GM12878 (cell line): Measurements from ENCODE around the gene TEN1. TPM values are rescaled to one million over a fixed set of nuclear protein-coding genes. Genes with fewer than 3 reads are reported as not detected.

Source experiments
- ATAC-seq: fragments of 200-7000 bp; cut with Tn5 transposase; 3 replicates; pipeline ENCODE4 v1.9.1; 2020; ENCODE audit warnings: mild to moderate bottlenecking, moderate library complexity
- BruUV-seq: library from RNA; stranded (reverse); fragments of 400-500 nt; replicated peaks from 2 replicates; lab custom pipeline; 2021; lab: Mats Ljungman, UMichigan
- CTCF ChIA-PET: fragments of 300-600 bp; sonication (Branson Sonifier 250); formaldehyde crosslinking; extraction: SDS; loops from one replicate; lab custom pipeline; 2021; ENCODE audit warnings: inconsistent platforms; lab: Yijun Ruan, JAX
- POLR2A ChIA-PET: fragments of 350-600 bp; formaldehyde crosslinking; extraction: SDS; loops from one replicate; lab custom pipeline; 2021; ENCODE audit warnings: inconsistent platforms; lab: Charles Lee
- RAD21 ChIA-PET: fragments of 300-600 bp; sonication (Branson Sonifier 250); formaldehyde crosslinking; loops from one replicate; lab custom pipeline; 2023; ENCODE audit warnings: antibody characterized with exemption; ENCODE audit not compliant: unreplicated experiment; lab: Charles Lee
- SMC1A ChIA-PET: fragments of 300-600 bp; sonication (Branson Sonifier 250); formaldehyde crosslinking; loops from one replicate; lab custom pipeline; 2023; ENCODE audit not compliant: unreplicated experiment, uncharacterized antibody; lab: Charles Lee
- DNase-seq: peaks from one replicate; pipeline ENCODE4 v3.0.0-alpha.2; 2011; ENCODE audit warnings: low read depth, low spot score
- FAIRE-seq: peaks from 3 replicates; lab custom pipeline; 2011; peaks lifted over from hg19 to GRCh38; lab: Jason Lieb, UNC
- H2AFZ ChIP-seq: 2 replicates; pipeline ENCODE4 v1.6.0; 2011; ENCODE audit warnings: low read depth, low read length, control low read depth; ENCODE audit not compliant: control insufficient read depth
- H3K27ac ChIP-seq: 2 replicates; pipeline ENCODE4 v1.5.1; 2011; ENCODE audit warnings: control low read depth; ENCODE audit not compliant: control insufficient read depth, insufficient read depth
- H3K27me3 ChIP-seq, 2 experiments: replicated peaks in 1 of 2; 2 replicates each; pipeline versions ENCODE4 v1.6.0 to v1.6.1; 2011; ENCODE audit warnings: low read length in 1 of 2; ENCODE audit not compliant: control insufficient read depth in 2 of 2, insufficient read depth in 2 of 2
- H3K36me3 ChIP-seq, 2 experiments: 2 replicates each; pipeline ENCODE4 v1.5.1; 2011; ENCODE audit warnings: low read length in 1 of 2; ENCODE audit not compliant: control insufficient read depth in 2 of 2, insufficient read depth in 2 of 2
- H3K4me1 ChIP-seq: 2 replicates; pipeline ENCODE4 v1.6.1; 2011; ENCODE audit warnings: mild to moderate bottlenecking, low read length, moderate library complexity, mixed read lengths; ENCODE audit not compliant: control insufficient read depth, insufficient read depth
- H3K4me2 ChIP-seq: 2 replicates; pipeline ENCODE4 v1.6.0; 2011; ENCODE audit warnings: control low read depth; ENCODE audit not compliant: control insufficient read depth, insufficient read depth
- H3K4me3 ChIP-seq: fragments of 200-600 bp; sonication (generic); 2 replicates; pipeline ENCODE4 v1.5.1; 2016
- H3K79me2 ChIP-seq: 2 replicates; pipeline ENCODE4 v1.6.0; 2011; ENCODE audit warnings: low read length; ENCODE audit not compliant: control insufficient read depth, insufficient read depth
- H3K9ac ChIP-seq: 2 replicates; pipeline ENCODE4 v1.8.0; 2011; ENCODE audit warnings: low read length, control low read depth, mixed read lengths; ENCODE audit not compliant: control insufficient read depth, insufficient read depth
- H3K9me3 ChIP-seq: replicated peaks from 3 replicates; pipeline ENCODE4 v1.5.1; 2011; ENCODE audit warnings: mild to moderate bottlenecking, low read length; ENCODE audit not compliant: control insufficient read depth, insufficient read depth
- H4K20me1 ChIP-seq: 2 replicates; pipeline ENCODE4 v1.6.0; 2011; ENCODE audit not compliant: control insufficient read depth, insufficient read depth
- ATF2 ChIP-seq: IDR thresholded peaks from 2 replicates; pipeline ENCODE4 v1.6.1; 2012; ENCODE audit warnings: low read length, inconsistent platforms
- BRCA1 ChIP-seq: IDR thresholded peaks from 2 replicates; pipeline ENCODE4 v1.6.1; 2011; ENCODE audit warnings: low read depth, low read length, improper control_type of control experiment
- MYB ChIP-seq: fragments of 150-350 bp; IDR thresholded peaks from 2 replicates; pipeline ENCODE4 v1.6.1; 2014; ENCODE audit warnings: mild to moderate bottlenecking, low read depth, low read length, borderline replicate concordance
- NKRF ChIP-seq: fragments of 450-650 bp; conservative IDR thresholded peaks from 2 replicates; pipeline ENCODE4 v1.6.1; 2017; ENCODE audit warnings: mild to moderate bottlenecking, moderate library complexity
- PBX3 ChIP-seq: IDR thresholded peaks from 2 replicates; pipeline ENCODE4 v1.6.1; 2011; ENCODE audit warnings: mild to moderate bottlenecking, low read depth, low read length, moderate library complexity; ENCODE audit not compliant: insufficient replicate concordance
- ZSCAN29 ChIP-seq: fragments of 450-650 bp; IDR thresholded peaks from 2 replicates; pipeline ENCODE4 v1.6.1; 2017; ENCODE audit warnings: mild to moderate bottlenecking, moderate library complexity
- WGBS: methylation state at CpG from one replicate; pipeline ENCODE4 v1.1.6; 2016; ENCODE audit warnings: low lambda C conversion rate; ENCODE audit not compliant: insufficient replicate concordance, insufficient coverage; ENCODE audit errors: missing lambda C conversion rate; 5-methylcytosine and 5-hydroxymethylcytosine counted together
- in situ Hi-C: fragments of 300-500 bp; cut with MboI; formaldehyde crosslinking; loops from 9 replicates; pipeline ENCODE4 v1.14.3; 2018; ENCODE audit warnings: mixed read lengths
- intact Hi-C: fragments of 100-400 bp; cut with micrococcal nuclease; formaldehyde crosslinking; loops from one replicate; pipeline ENCODE4 v1.14.2; 2022; ENCODE audit not compliant: unreplicated experiment
- polyA plus RNA-seq, 11 experiments: library from polyadenylated mRNA; depleted of rRNA in 4 of 11; unstranded in 6 of 11; stranded (reverse) in 5 of 11; fragments of >200 nt; fragmentation: Nextera tagmentation in 4 of 11; fragmentation: Illumina TruSeq in 1 of 11; extraction: Ambion mirVana in 4 of 11; extraction: Trizol in 1 of 11; gene quantifications; 1 replicate in 1 of 11; 2 replicates in 10 of 11; pipeline versions ENCODE4 v1.2.1 to v1.2.3, GENCODE V29; 2011 to 2016; ENCODE audit warnings: inconsistent platforms in 2 of 11, missing spikeins in 2 of 11, low read depth in 1 of 11
- total RNA-seq, 4 experiments: library from RNA; depleted of rRNA in 3 of 4; stranded (reverse); fragments of >200 nt in 3 of 4; fragmentation: Illumina TruSeq in 1 of 4; extraction: Trizol in 1 of 4; gene quantifications; 2 replicates each; pipeline versions ENCODE4 v1.2.1 to v1.2.3, GENCODE V29; 2013 to 2021

The TEN1 gene
- total and polyA plus RNA-seq, 10 of the 15 experiments (the other 5 are each of a cell fraction or from before 2014, with no cell fraction given) = 1.1 to 33.1 (median 17.4) TPM

GRCh38 chr17:75987041-75987440, 8.0 kb downstream of the TEN1 start:
- DNase-seq = no peak
- Histone ChIP-seq H3K4me3 (no peak overlapping the region), H3K9me3 (no peaks in the 10 kb centered on the region), H4K20me1 (no peaks in the 10 kb centered on the region)
- RAD21 ChIA-PET = no interaction called here
- in situ Hi-C loops = no loop called here
- peak; percentile 22 for TF ChIP-seq PBX3
- TF ChIP-seq BRCA1 = no peak
- TF ChIP-seq ATF2 = no peak
- no peak for TF ChIP-seq MYB
- TF ChIP-seq NKRF = no peak
- no peak for TF ChIP-seq ZSCAN29
- TF ChIP-seq, all 136 proteins: peak for 1
- Histone ChIP-seq H3K27ac (no peak overlapping the region), H3K4me1 (peaks cover 5% of the 10 kb centered on the region; the same call in 1 of the 2 replicates), H3K9ac (no peak overlapping the region), H3K79me2 (no peaks in the 10 kb centered on the region), H3K36me3 (peaks cover 1 to 2% of the 10 kb centered on the region in 2 experiments; a peak in 3 of 4 replicates), H3K27me3 (no peaks in the 10 kb centered on the region), H3K4me2 (no peak overlapping the region), H2AFZ (no peak overlapping the region)
- BruUV-seq = no TSS peak
- ATAC-seq = no peak
- intact Hi-C loops = no loop called here
- CTCF ChIA-PET = no interaction called here
- 98% methylated on average over 4 of the region's 4 CpGs for WGBS
- SMC1A ChIA-PET = no interaction called here
- POLR2A ChIA-PET = no interaction called here
- FAIRE-seq = no peak
